SH-SY5Y (cell line): ENCODE measurements around the gene FCHSD2.

Source experiments
- GATA2 ChIP-seq: IDR thresholded peaks from 2 replicates; pipeline ENCODE4 v1.6.1; 2011; ENCODE audit warnings: mild to moderate bottlenecking, low read depth, low read length
- GATA3 ChIP-seq: IDR thresholded peaks from 2 replicates; pipeline ENCODE4 v1.6.1; 2011; ENCODE audit warnings: low read depth, mild to moderate bottlenecking, low read length, moderate library complexity

DNA sequence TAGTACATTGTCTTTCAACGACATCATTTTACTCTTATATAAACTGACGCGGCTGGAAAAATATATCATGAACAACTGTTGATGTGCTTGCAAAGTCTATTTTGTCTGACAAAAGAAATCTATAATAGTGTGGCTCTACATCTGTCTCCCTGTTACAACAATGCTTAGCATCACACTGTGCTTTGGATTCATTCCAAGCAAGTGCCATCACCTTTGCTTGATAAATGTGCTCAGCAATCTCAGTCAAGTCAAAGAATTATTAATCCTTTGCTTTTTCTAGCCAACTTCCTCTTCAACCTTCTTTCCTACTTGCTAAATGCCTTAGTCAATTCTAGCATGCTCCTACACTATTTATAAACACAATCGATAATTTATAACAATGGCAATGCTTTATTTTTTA lies 140.5 kb downstream of the FCHSD2 start:
- TF ChIP-seq GATA3 (no peak), GATA2 (no peak)
